NCI-H1092 treated with DMSO at 0.1 percent for 48 hours (cell line): ENCODE measurements around the gene MTFR1L.

Experiments used
- DNase-seq: peaks from one replicate; lab custom pipeline; 2025; lab: John Stamatoyannopoulos, UW

Gene MTFR1L

DNA sequence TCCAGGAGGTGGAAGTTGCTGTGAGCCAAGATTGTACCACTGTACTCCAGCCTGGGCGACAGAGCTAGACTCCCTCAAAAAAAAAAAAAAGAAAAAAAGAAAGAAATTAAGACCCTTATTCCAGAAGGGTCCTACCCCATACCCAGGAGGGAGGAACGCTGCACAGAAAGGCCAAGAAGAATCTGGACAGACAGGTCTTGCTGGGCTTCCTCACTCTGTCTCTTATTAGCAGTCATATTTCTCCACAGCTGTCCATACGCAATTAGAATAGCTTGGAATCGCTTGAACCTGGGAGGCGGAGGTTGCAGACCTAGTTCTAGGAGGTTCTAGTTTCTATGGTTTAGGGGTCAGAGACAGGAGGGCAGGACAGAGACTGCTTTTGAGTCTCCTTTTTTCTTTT lies 58.9 kb downstream of the MTFR1L start:
- DNase-seq, result no peak

- DNase-seq, result no peak
Observed at GRCh38 chr1:25879675-25880074, 59.9 kb downstream of the MTFR1L start.

DNA sequence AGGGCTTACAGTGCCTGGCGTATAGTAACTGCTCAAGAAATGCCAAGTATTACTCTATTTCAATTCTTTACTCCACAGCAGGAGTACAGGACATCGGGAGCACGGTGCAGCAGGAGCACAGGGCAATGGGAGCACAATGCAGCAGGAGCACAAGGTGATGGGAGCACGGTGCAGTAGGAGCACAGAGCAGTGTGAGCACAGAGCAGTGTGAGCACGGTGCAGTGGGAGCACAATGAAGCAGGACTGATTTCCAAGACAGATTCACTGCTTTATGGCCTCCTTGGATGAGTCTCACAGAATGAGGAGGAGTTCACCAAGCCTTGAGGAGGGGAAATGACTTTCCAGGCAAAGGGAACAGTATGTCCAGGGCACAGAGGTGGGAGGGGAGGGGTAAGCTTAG lies 60.8 kb downstream of the MTFR1L start:
- DNase-seq, result no peak

- no peak for DNase-seq
Observed at GRCh38 chr1:25881266-25881665, 61.5 kb downstream of the MTFR1L start.
